K562 (cell line): ENCODE measurements around the gene MKNK2. TPM values are rescaled to one million over a fixed set of nuclear protein-coding genes. Genes with fewer than 3 reads are reported as not detected.
A peak's percentile ranks its signal among the peaks of the same experiment; 100 is the strongest.

Experiments used
- ARNT ChIP-seq, 2 experiments: fragments of 450-650 bp; IDR thresholded peaks; 2 replicates each; pipeline ENCODE4 v1.6.1; 2016; ENCODE audit warnings: mild to moderate bottlenecking in 1 of 2
- CREB5 ChIP-seq: fragments of 250-450 bp; sonication (Bioruptor Pico); IDR thresholded peaks from 2 replicates; pipeline ENCODE4 v1.5.0; 2020; ENCODE audit warnings: mild to moderate bottlenecking
- CREBBP ChIP-seq: IDR thresholded peaks from one replicate; pipeline ENCODE4 v1.6.1; 2012; ENCODE audit warnings: low read depth, mild to moderate bottlenecking, control low read depth, inconsistent platforms, low read length
- ERF ChIP-seq: fragments of 450-650 bp; formaldehyde crosslinking; IDR thresholded peaks from 2 replicates; pipeline ENCODE4 v1.4.0; 2020; ENCODE audit warnings: mild to moderate bottlenecking, mixed read lengths
- ETV1 ChIP-seq: fragments of 450-650 bp; conservative IDR thresholded peaks from 2 replicates; pipeline ENCODE4 v1.6.1; 2016; ENCODE audit warnings: missing genetic modification characterization, control low read depth, low read depth, missing compliant biosample characterization
- FIP1L1 ChIP-seq: fragments of 200-400 bp; formaldehyde crosslinking; IDR thresholded peaks from 2 replicates; pipeline ENCODE4 v1.6.1; 2018; ENCODE audit warnings: mild to moderate bottlenecking, low read depth, low read length; ENCODE audit not compliant: poor library complexity, severe bottlenecking
- FOSL1 ChIP-seq: fragments of 200-800 bp; sonication (Bioruptor generic); conservative IDR thresholded peaks from 2 replicates; pipeline ENCODE4 v1.6.1; 2016; ENCODE audit warnings: missing genetic modification characterization, missing compliant biosample characterization
- HDAC3 ChIP-seq: fragments of 450-650 bp; IDR thresholded peaks from 2 replicates; pipeline ENCODE4 v1.6.1; 2018; ENCODE audit warnings: borderline replicate concordance, mild to moderate bottlenecking, moderate library complexity; ENCODE audit not compliant: partially characterized antibody
- HMGXB4 ChIP-seq: sonication (generic); formaldehyde crosslinking; IDR thresholded peaks from 2 replicates; pipeline ENCODE4 v1.8.1; 2023; ENCODE audit warnings: mild to moderate bottlenecking, missing genetic modification reagents
- ILF3 ChIP-seq: fragments of 450-650 bp; IDR thresholded peaks from 2 replicates; pipeline ENCODE4 v1.6.1; 2018; ENCODE audit warnings: antibody characterized with exemption, mild to moderate bottlenecking, moderate library complexity, borderline replicate concordance
- MCM2 ChIP-seq: fragments of 450-650 bp; IDR thresholded peaks from 2 replicates; pipeline ENCODE4 v1.6.1; 2017; ENCODE audit warnings: low read depth, mild to moderate bottlenecking
- PPARD ChIP-seq: fragments of 250-450 bp; sonication (Bioruptor Pico); IDR thresholded peaks from 2 replicates; pipeline ENCODE4 v1.8.0; 2022; ENCODE audit warnings: inconsistent platforms, mild to moderate bottlenecking, moderate library complexity
- RBM15 ChIP-seq: fragments of 200-400 bp; formaldehyde crosslinking; IDR thresholded peaks from 2 replicates; pipeline ENCODE4 v1.6.1; 2018; ENCODE audit warnings: mild to moderate bottlenecking, low read length, moderate library complexity; ENCODE audit not compliant: insufficient read depth
- SLC30A9 ChIP-seq: fragments of 250-450 bp; sonication (Bioruptor Pico); IDR thresholded peaks from 2 replicates; pipeline ENCODE4 v1.8.0; 2022; ENCODE audit warnings: mild to moderate bottlenecking, moderate library complexity
- SPI1 ChIP-seq: IDR thresholded peaks from 2 replicates; pipeline ENCODE4 v1.6.1; 2011; ENCODE audit warnings: low read depth, low read length, control low read depth, borderline replicate concordance
- STAT5B ChIP-seq: fragments of 250-450 bp; sonication (Bioruptor Pico); IDR thresholded peaks from 2 replicates; pipeline ENCODE4 v1.8.0; 2021; ENCODE audit warnings: mild to moderate bottlenecking, inconsistent platforms
- ZBTB2 ChIP-seq: fragments of 450-650 bp; IDR thresholded peaks from 2 replicates; pipeline ENCODE4 v1.6.1; 2016; ENCODE audit warnings: antibody characterized with exemption
- ZC3H4 ChIP-seq: sonication (generic); formaldehyde crosslinking; IDR thresholded peaks from 2 replicates; pipeline ENCODE4 v1.9.0; 2021; ENCODE audit warnings: missing genetic modification reagents, borderline replicate concordance
- ZEB2 ChIP-seq: fragments of 450-650 bp; IDR thresholded peaks from 2 replicates; pipeline ENCODE4 v1.6.1; 2016
- ZNF174 ChIP-seq: fragments of 250-450 bp; sonication (Bioruptor Pico); IDR thresholded peaks from 2 replicates; pipeline ENCODE4 v1.4.0; 2020; ENCODE audit warnings: mild to moderate bottlenecking
- ZNF277 ChIP-seq: fragments of 250-450 bp; sonication (Bioruptor Pico); IDR thresholded peaks from 2 replicates; pipeline ENCODE4 v1.8.0; 2022; ENCODE audit warnings: inconsistent platforms, mild to moderate bottlenecking, moderate library complexity, borderline replicate concordance
- ZNF586 ChIP-seq: fragments of 450-650 bp; formaldehyde crosslinking; conservative IDR thresholded peaks from 2 replicates; pipeline ENCODE4 v1.4.0; 2020; ENCODE audit warnings: mild to moderate bottlenecking, moderate library complexity
- ZNF778 ChIP-seq: fragments of 450-650 bp; formaldehyde crosslinking; IDR thresholded peaks from 2 replicates; pipeline ENCODE4 v1.4.0; 2020; ENCODE audit warnings: mild to moderate bottlenecking, moderate library complexity
- polyA plus RNA-seq, 8 experiments: library from polyadenylated mRNA; depleted of rRNA in 4 of 8; stranded (reverse) in 5 of 8; unstranded in 3 of 8; fragments of >200 nt; fragmentation: Nextera tagmentation in 2 of 8; fragmentation: Illumina TruSeq in 1 of 8; extraction: Ambion mirVana in 2 of 8; extraction: Trizol in 1 of 8; gene quantifications; 2 replicates each; pipeline versions ENCODE4 v1.2.1 to v1.2.3, GENCODE V29; 2011 to 2014; ENCODE audit warnings: inconsistent platforms in 1 of 8, missing spikeins in 1 of 8
- total RNA-seq, 7 experiments: library from RNA; depleted of rRNA in 6 of 7; stranded (reverse); fragments of >200 nt in 6 of 7; fragmentation: Illumina TruSeq in 2 of 7; extraction: Trizol in 2 of 7; gene quantifications; 2 replicates each; pipeline versions ENCODE4 v1.2.1 to v1.2.3, GENCODE V29; 2011 to 2021; ENCODE audit warnings: low replicate concordance in 1 of 7

The MKNK2 gene
- total and polyA plus RNA-seq, 9 of the 15 experiments (the other 6 are each of a cell fraction or from before 2014, with no cell fraction given), result 5.1 to 191 (median 51.9) TPM

- no peak for TF ChIP-seq STAT5B (CRISPR knock-in tag)
- TF ChIP-seq PPARD (CRISPR knock-in tag), result no peak
- no peak for TF ChIP-seq FIP1L1
- TF ChIP-seq ZNF778, result no peak
- TF ChIP-seq SPI1, result peak; percentile 72; the same call in 1 of the 2 replicates
- no peak for TF ChIP-seq ZNF277 (CRISPR knock-in tag)
- no peak for TF ChIP-seq CREBBP
- TF ChIP-seq ARNT (IDR thresholded peaks at IDR 0.05), result peak in 1 of 2 experiments; percentile 62; a peak in 1 of 4 replicates
- no peak for TF ChIP-seq CREB5 (CRISPR knock-in tag)
- TF ChIP-seq SLC30A9 (CRISPR knock-in tag), result no peak
- TF ChIP-seq ZNF174 (CRISPR knock-in tag), result no peak
- no peak for TF ChIP-seq HDAC3
- TF ChIP-seq FOSL1 (tag), result 0 out of 2 replicates have a peak, but pooled peaks have one; percentile 3
- TF ChIP-seq ZEB2, result peak; percentile 56; the same call in 1 of the 2 replicates
- TF ChIP-seq ZBTB2, result peak; percentile 59; the same call in 1 of the 2 replicates
- TF ChIP-seq ILF3, result no peak
- TF ChIP-seq ETV1, result peak; percentile 94
- TF ChIP-seq MCM2, result peak; percentile 94
- TF ChIP-seq RBM15, result no peak
- 0 out of 2 replicates have a peak, but pooled peaks have one; percentile 29 for TF ChIP-seq ERF (CRISPR knock-in tag)
- no peak for TF ChIP-seq HMGXB4 (CRISPR knock-in tag)
- no peak for TF ChIP-seq ZNF586 (CRISPR knock-in tag)
- no peak for TF ChIP-seq ZC3H4 (CRISPR knock-in tag)
Observed at GRCh38 chr19:2055931-2056836, 5.1 kb upstream of the MKNK2 start (continued).
